ENCODE results near the gene CABP1.
"Not testable (repeated sequence)": the region's sequence is repeated elsewhere in the genome, so short reads cannot be mapped to it uniquely, and the experiment has no call there.

Gene CABP1

DNA sequence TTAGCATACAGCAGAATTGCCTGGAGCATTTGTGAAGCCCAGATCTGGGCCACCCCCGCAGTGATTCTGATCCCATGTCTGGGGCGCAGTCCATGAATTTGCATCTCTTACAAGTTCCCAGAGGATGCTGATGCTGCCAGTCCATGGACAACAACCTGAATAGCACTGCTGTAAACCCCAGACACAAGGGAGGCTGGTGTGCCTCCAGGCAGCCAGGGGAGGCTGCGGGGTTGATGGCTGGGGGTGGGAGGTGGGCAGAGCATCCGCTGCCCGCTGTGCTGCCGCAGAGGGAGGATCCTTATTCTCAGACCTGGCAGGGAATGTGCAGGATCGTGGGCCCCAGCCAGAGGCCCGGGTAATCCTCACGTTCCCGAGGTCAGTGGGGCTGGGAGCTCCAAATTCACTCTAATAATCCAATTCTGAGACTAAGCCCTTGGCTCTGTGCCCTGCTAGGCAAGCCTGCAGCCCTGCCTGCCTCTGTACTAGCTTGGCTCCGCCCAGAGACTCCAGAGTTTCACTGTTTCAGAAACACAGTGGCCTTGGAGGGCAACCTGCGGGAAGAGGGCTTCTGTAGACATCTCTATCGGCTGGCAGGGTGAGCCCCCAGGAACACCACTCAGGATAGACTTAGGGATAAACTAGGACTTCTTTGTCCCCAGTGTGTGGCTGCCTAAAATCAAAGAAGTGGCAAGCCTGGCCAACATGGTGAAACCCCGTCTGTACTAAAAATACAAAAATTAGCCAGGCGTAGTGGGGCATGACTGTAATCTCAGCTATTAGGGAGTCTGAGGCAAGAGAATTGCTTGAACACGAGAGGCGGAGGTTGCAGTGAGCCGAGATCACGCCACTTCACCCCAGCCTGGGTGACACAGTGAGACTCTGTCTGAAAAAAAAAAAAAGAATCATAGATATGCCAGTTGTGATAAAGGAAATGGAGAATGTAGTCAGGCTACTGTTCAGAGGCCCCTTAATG lies 28.7 kb downstream of the CABP1 start:
- DNase-seq: peak; percentile 41

DNA sequence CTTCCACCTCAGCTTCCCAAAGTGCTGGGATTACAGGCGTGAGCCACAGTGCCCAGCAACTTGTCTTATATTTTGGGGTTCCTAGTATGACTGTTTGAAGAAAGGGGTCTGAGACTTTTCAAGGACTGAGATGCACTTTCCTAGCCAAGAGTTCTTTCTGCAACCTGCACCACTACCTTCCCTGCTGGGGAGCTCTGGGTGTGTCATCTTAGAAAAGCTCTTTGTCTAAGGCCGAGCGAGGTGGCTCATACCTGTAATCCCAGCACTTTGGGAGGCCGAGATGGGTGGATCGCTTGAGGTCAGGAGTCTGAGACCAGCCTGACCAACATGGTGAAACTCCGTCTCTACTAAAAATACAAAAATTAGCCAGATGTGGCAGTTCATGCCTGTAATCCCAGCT lies 29.8 kb downstream of the CABP1 start:
- not testable (repeated sequence) for DNase-seq

DNA sequence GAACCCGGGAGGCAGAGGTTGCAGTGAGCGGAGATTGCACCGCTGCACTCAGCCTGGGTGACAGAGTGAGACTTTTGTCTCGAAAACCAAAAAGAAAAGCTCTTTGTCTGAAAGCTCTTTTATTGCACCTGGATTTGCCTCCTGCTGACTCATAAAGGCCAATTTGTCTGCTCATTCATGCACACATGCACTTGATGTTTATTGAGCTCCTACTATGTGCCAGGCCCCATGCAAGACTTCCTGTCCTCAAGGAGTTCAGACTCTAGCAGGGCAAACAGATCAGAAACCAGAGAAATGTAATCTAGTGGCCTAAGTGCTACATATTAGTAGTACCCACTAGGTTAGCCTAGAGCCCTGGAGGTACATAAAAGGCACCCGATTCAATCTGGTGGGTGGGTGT lies 30.2 kb downstream of the CABP1 start:
- no peak for DNase-seq

DNA sequence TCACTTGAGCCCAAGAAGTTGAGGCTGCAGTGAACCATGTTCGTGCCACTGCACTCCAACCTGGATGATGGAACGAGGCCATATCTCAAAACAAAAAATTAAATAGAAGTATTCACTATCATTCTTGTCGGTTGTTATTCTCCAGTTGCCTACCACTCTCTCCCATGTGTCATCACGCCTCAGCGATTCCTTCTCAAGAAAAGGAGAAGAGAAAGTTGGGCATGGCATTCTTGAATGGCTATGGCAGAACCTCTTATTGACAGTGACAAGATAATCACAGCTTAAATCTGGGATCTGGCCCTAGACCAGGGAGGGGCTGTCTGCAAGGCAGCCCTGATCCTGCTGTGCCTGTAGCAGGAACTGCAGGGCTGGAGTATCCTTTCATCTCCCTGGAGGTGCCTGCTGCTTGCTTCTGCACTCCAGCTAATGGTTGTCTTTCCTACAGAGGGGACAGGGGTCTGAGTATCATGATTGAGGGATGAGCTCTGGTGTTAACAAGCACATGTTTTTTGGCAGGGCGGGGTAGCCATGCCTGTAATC lies 33.7 kb downstream of the CABP1 start:
- DNase-seq: no peak

DNA sequence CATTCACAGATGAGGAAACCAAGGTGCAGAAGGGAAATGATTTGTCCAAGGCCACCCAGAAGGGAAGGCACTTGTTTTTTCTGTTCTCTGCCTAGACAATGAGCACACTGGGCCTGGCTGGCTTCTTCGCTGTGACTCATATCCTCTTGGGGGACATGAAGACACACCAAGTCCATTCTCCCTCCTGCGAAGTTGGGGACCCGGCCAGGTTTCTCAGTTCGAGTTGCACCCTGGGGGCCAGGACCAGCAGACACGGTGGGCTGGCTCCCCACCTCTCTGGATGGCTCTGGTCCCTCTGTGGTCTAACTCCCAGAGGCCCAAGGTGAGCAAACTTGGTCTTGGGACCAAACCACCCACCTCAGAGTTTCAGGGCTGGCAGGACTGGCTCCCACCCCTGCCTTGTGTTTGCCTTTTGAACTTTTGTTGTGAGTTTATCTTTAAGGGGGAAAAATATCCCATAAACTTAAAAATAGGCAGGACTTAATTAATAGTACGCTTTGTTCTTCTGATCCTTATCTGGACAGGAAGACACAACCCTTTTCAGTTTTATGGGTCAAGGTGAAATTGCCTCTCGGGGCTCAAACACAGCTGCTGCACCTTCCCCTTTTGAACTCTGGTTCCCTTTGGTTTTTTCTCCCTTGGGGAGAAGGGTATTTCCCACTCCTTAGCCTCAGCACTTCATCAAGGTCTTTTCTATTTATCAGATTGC lies 37.5 kb downstream of the CABP1 start:
- DNase-seq: no peak

DNA sequence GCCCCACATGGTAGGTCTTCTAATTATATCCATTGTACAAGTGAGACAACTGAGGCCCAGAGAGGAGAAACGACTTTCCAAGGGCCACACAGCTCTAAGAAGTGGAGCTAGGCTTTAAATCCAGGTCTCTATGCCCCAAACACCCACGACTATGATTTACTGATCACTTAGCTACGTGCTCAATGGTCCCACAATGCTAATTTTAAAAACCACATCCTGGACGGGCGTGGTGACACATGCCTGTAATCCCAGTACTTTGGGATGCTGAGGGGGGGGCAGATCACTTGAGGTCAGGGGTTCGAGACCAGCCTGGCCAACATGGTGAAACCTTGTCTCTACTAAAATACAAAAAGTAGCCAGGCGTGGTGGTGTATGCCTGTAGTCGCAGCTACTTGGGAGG lies 38.1 kb downstream of the CABP1 start:
- peak; percentile 31 for DNase-seq

DNA sequence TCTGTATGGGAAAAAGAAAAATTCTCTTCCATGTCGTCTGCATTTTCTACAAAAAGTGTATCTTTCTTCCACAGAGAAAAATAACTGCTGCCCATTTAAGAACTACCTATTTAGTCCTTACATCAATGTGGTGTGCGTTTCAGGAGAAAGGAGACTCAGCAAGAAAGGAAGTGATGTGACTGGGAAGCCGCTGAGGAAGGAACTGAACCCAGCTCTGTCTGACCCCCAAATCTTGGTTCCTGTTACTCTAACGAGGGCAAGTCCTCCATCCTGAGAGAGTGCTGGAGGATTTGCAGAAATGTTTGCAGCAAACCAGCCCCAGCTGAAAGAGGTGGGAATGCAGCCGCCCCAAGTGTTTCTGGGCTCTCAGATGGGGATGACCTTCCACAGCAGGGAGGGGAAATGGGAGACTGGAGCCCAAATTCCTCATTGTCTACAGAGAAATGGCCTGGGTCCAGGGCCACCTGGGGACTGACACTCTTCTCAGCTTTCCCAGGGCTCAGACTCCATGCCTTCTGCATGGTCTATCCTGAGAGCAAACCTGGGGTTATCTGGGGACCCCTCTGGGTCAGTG lies 39.8 kb downstream of the CABP1 start:
- DNase-seq: no peak

DNA sequence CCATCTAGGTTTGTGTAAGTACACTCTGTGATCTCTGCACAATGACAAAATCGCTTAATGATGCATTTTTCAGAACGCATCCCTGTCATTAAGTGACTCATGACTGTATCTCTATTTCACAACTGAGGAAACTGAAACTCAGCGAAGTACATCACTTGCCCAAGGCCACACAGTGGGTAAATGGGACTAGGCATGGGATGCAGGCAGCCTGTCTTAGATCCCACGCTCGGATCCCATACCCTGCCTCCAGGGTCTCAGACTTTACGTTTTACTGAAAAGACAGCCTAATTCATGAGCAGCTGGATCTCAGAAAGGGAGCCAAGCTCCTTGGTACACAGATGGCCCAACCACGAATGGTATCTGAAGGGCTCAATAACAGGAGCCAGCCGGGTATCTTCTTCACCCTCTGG lies 44.1 kb downstream of the CABP1 start:
- peak; percentile 50 for DNase-seq

DNA sequence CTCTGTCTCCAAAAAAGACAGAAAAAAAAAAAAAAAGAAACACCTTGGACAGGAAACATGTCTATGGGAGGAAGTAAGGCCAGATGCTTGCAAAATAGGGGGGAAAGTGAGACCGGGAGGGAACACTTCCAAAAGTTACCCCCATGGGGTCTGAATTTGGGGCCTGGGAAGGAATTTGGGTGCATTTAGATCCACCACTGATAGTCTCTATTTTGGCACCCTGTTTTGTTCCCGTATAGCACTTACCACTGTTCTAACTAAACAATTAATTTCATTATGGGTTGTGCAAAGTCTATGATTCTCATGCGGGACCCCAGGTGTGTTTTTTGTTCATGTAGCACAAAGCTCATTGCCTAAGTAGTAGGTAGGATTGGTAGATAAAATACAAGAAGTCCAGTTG lies 45.1 kb downstream of the CABP1 start:
- DNase-seq: no peak

DNA sequence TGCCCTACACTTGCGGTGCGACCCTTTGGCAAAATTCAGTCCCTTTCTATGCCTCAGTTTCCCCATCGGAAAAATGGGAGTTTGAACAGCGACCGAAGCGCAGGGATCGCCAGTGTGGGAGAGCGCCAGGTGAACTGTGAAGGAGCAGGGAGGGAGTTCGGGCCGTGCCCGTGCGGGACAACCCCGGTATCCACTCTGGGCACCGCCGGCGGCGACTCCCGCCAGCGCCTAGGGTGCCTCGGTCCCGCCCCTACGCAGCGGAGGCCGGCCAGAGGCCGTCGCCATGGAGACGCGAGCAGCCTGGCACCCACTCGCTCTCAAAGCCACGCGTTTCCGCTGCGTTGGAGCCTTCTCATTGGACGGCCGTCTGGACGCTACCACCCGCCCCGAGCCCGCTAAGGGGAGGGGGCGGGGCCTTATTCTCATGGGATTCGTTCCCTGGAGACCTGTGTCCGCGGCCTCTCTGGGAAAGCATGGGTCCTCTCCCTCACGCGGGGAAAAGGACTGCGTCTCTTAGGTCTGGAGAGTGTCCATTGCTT lies 45.8 kb downstream of the CABP1 start:
- DNase-seq: peak; percentile 98

DNA sequence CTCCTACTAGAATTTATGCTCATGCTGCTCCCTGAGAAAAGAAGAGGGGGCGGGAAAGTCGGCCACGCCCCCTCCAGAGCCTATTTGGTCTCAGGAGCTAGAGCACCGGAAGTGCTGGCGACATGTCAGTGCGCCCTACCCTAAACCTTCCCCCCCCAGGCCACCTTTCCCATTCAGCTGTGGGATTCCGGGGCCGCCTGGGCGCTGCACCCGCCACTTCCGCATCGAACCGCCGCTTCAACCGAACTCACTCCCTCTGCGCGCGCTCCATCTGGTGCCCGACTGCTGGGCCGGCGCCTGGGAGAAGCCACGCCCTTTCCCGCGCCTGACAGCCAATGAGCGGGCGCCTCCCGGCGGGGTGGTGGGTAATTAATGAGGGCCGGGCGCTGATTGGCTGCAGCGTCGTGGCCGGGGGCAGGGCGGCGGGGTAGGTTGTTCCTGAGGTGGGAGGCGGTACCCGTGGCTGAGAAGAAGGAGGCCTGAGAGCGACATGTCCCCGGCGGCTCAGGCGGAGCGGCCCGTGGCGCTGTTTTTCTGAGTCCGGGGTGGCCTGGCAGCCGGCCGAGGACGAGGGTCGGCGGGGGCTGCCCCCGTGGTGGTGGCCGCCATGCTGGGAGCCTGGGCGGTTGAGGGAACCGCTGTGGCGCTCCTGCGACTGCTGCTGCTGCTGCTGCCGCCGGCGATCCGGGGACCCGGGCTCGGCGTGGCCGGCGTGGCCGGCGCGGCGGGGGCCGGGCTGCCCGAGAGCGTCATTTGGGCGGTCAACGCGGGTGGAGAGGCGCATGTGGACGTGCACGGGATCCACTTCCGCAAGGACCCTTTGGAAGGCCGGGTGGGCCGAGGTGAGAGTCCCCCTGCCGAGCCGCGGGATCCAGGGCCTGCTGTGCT lies 46.5 kb downstream of the CABP1 start, which contains the start of gene MLEC:
MLEC (plus strand) TSS at position 460 of the 888 bp plus-strand sequence; CDS start at position 608, 148 bp downstream.
- peak; percentile 97 for DNase-seq

DNA sequence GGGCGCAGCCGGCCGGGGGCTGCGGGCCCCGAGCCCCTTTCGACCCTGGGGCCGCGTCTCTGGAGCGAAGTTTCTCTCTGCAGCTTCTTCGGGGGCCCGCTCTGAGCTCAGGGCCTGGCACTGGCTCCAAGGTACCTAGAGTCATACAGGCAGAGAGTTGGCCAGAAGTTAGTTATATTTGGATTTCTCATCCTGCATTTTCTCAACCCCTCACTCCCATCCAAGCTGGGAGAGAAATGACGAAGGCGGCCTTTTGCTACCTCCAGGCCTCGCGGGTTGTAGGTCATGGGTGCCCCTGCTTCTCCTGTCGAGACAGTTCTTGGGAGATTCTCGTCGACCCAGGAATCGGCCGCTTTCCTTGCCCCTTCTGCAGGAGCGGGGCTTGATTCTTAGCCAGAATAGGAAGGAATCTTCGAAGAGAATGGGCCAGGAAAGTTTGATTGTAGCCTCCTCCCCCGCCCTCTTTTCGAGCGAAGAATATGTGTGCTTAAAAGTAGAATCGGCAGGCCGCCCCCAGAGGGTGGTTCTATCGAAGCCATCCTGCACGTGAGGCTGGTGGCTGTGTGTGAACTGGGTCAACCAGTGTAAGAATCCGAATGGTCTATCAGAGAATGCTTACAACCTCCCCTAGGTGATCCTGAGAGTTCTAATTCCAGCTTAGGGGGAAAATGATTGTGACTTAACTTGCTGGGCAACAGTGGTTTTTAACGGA lies 47.3 kb downstream of the CABP1 start:
- DNase-seq: no peak

DNA sequence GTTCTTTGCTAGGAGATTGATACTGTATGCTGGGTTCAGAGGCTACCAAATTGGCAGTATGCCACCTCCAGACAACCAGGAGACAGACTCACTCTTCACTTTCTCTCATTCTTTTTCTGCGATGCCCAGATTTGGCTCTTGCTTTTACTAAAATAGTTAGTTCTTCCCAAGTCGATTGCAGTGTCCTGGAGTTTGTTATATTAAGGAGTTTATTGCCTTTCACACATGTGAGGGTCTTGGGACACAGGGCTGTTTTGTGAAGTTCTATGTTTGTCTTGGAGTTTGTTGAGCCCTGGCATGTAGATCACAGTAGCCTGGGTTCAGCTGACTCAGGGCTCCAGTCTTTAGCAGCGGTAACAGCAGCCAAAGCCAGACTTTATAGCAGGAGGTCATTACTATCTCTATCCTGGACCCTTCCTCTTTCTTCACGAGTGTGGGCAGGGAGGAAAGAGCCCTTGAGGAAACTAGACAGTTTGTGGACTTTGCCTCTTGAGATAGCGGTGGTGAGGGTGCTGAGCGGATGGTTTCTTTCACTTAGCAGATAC lies 48.2 kb downstream of the CABP1 start:
- peak; percentile 26 for DNase-seq

DNA sequence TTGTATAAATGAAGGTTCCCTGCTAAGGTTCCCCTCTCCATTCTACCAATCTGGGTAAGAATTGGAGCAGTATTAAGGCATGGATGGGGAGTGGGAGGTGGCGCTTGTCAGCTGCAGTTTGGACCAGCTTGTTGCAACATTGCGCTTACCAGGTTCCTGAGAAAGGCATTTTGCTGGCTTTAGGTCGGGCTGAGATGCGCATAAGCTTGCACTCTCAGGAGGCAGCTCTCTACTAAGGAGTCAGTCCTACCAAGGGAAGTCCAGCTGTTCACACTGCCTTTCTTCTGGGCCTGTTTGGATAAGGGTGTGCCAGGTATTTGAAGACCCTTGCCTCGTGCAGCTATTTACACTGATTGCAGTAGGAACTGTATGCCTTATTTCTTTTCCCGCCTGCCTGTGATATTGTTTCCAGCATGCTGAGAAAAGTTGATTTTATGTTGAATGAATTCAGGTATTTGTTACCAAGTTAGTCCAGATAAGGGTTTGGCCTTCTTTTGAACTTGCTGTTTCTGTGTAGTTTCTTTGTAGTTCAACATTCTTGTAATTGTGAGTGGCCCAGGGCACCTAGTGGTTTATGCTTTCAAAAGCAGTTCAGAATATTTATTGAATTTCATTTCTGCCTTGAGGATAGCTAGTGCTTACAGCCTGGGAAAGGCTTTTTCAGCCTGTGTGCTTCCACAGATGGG lies 49.1 kb downstream of the CABP1 start:
- DNase-seq: no peak

DNA sequence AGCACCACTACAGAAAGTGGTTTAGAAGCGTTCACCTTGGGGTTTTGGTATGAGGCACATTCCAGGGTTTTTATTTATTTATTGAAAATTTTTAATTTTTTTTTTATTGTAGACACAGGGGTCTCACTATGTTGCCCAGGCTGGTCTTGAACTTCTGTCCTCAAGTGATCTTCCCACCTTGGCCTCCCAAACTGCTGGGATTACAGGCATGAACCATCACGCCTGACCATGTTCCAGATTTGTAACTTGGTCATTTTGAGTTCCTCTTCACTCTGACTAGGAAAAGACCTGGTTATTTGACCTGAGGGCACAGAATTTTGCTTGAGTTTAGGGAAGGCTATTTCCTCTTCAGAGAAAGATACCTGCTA lies 49.6 kb downstream of the CABP1 start:
- no peak for DNase-seq

DNA sequence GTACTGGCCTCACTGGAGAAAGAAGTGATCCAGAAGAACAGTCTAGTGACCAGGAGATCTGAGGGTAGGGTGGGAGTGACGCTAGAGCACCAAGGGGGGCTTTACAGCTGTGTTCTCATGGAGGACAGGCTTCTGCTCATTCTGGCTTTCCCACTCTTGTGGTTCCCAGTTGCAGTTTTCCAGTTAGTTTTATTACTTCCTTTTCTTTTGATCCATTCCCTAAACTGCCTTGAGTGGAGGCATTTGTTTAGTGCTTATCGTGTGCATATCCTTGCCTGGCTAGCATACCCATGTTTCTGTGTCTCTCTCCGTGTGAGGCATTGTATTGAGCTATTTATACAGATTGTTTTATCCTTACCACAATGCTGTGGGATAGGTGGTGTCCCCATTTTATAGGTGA lies 50.6 kb downstream of the CABP1 start:
- no peak for DNase-seq

DNA sequence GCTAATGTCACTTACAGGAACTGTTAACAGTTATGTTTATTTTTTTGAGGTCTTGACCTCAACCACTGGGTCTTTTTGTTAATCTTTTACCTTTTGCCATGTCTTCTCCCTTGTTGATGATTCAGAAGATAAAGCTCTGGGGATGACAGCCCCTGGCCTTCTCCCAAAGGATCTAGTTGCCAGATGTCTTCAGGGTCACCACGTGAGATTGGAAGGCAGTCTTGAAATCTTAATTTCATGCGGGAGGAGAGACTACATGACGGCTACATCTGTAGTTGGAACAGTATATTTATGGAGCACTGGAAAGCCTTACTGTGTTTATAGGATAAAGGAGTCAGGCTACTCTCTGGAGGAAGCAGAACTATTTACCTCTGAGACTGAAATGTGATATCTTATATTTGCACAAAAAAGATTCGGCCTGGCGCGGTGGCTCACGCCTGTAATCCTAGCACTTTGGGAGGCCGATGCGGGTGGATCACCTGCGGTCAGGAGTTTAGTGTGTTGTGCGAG lies 52.2 kb downstream of the CABP1 start:
- no peak for DNase-seq

DNA sequence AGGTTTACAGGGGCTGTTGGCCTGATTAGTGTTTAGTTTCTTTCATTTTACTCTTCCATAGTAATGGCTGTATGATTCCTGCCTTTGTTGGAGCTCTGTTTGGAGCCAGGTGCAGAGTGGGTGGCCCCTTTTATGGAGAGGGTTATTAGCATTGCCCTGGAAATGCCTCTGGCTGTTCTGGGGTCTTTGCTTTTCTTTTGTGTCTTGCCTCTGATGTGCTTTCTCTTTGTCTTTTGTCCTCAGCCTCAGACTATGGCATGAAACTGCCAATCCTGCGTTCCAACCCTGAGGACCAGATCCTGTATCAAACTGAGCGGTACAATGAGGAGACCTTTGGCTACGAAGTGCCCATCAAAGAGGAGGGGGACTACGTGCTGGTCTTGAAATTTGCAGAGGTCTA lies 53.4 kb downstream of the CABP1 start:
- no peak for DNase-seq

DNA sequence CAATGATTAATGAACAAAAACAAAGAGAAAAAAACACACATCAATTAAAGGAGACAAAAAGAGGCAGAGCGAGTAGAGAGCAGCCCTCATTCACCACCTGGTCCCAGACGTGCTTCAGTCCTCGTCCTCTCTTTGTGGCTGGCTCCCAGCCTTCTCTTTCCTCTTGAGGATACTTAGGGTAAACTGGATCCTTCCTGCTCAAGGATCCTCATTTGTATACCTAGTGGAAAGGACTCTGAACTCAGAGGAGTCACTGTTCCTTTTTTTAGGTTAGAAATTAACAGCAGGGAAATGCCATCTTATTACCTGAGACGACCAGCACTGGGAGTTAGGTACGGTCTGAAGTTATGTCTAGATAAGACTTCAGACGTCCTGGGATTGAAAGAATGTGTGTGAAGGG lies 56.2 kb downstream of the CABP1 start:
- no peak for DNase-seq

DNA sequence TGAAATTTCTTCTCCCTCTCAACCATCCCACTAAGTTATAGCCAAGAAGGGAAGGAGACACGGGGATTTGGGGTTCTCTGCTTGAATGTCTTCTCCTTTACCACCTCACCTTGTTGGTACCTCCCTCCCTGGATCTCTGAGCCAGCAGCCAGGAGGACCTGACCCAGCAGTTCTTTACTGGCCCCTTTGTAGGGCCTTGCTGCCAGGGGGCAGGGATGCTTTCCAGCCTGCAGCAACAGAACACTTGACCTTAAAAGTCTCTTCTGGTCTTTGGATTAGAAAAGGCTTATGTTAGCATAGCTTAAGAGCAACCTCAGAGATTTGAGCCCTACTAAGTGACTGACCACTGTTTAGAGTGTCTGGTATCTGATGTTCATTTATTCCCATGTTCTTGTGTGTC lies 56.9 kb downstream of the CABP1 start:
- no peak for DNase-seq
